Bone marrow (tissue), 2 donors: ENCODE results near the gene FANCG.

Experiments used
- DNase-seq, 2 donors: peaks; one replicate each; lab custom pipeline; 2025; lab: John Stamatoyannopoulos, UW

The FANCG gene

GRCh38 chr9:35103660-35104191 is 24.0 kb upstream of the FANCG start:
- no peak for DNase-seq

DNA sequence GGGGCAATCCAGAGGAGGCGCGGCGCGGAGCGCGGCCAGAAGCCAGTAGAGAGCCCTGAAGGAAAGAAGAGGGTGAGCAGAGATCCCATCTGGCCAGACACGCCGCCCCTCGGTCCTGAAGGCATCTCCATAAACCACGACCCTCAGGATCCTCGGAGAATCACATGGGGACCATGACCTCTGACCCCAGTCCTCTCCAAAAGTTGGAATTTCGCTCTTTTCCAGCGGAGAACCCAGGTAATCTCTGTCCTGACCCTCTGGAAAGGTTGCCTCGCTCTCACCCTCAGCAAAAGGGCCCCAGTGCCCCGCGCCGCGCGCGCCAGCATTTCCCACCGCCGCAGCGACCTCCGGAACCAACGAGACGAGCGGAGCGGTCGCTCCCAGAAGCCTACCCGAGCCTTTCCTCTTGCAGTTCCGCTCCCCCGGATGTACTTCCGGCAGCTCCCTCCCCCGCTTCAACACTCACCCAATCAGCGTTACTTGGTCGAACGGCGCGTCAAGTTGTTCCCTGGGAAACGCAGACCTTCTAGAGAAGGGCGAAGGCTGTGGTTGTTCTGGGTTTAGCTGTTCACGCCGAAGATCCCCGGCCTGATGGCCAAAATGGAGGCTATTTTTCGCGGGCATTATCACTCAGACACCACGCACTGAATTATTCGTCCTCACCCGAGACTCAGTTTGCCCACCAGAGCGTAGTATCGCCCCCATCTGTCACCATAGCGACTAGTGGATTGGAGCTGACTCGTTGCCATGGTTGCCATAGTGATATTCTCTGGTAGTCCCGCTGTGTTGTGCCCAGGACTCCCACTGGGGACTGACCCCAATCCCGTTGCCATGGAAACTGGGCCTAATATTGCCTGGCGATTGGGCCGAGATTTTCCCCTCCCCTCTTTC is 23.3 kb upstream of the FANCG start, which contains the start of gene STOML2:
Gene STOML2 (minus strand): TSS at position 363 of the 891 bp plus-strand sequence. CDS start 37 bp downstream, at position 326.
- peak; percentile 69 to 91 for DNase-seq

- no peak for DNase-seq
Measured at GRCh38 chr9:35102465-35102768, 22.7 kb upstream of the FANCG start.

DNA sequence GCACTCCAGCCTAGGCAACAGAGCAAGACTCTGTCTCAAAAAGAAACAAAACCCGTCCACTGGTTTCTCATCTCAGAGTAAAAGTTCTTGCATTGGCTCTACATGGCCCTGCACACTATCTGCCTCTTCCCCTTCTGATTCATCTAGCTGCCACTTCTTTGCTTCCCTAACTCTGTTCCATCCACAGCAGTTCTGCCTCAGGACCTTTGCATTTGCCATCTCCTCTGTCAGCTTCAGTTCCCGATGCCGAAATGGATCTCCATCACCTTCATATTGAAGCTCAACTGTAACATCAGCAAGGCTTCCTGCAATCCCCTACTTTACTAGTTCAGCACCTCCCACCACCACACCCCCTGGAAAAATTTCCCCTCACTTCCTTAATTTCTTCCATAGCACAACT is 17.8 kb upstream of the FANCG start:
- no peak for DNase-seq

DNA sequence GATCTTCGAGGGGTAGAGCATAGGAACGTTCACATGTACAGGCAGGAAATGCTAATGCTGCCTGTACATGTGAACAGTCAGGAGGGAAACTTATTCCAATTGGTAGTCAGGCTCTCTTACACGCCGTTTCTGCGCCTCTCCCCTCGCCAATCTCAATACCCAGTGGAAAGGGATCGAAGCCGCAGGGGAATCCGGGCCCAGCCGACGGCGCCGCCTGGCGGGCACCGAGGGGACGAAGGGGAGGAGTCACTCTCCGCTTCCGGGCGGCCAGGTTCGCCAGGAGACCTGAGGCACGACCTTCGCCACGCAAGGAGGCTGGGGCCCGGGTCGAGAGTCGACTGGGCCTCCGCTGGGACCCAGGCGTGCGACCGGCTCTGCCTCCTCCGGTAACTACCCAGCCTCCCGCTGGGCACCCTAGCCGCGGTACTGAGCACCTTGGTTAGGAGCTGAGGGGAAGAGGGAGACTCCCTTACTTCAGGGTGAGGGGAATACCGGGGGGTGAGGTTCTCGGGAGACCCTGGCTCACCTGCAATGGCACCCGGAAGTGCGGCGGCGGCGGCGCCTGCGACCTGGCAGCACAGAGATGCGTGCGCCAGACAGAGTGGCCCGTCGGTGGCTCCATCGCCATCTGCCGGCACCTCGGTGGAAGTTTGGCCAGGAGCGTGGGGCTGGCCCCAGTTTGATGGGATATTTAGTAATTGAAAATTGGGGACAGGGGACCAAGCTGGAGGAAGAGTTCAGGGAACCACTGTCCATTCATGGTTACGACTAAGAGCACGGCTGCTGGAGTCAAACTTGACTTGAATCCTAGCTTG is 16.5 kb upstream of the FANCG start, which contains the start of gene PIGO:
Gene PIGO (minus strand): TSS at position 557 of the 815 bp plus-strand sequence. CDS start 1,026 bp downstream, outside the sequence.
- DNase-seq = peak; percentile 75 to 82

DNA sequence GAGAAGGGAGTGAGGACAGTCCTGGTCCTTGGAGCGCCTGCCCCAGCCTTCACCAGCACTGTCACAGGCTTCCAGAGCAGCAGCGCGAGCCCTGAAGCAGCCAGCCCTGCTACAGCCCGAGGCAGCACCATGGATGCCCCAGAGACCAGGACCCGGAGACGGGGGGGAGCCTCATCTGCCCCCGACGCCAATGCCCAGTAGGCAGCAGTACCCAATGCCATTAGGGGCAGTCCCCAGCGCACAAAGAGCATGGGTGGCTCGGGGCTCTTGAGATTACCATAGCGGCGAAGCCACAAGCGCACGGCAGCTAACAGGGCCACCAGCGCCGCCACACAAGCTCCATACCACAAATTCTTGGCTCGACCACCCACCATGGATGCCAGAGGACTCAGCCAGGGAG is 11.8 kb upstream of the FANCG start:
- no peak for DNase-seq

DNA sequence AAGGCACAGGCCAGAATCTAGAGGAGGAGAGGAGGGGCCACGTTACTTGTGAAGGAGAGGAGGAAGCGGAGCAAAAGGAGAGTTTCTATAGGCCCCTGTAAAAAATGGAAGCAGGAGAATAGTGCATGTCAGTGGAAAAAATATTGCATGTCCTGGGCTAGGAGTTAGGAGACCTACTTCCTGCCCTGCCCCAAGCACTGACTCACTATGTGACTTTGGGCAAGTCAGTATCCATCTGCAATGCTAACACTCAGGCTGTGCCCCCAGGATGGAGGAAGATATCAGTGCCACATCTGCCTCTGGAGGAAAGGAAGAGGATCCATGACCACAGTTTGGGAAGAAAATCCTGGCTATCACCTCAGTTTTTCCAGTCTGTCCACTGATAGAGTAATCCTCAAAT is 9.7 kb upstream of the FANCG start:
- no peak for DNase-seq

DNA sequence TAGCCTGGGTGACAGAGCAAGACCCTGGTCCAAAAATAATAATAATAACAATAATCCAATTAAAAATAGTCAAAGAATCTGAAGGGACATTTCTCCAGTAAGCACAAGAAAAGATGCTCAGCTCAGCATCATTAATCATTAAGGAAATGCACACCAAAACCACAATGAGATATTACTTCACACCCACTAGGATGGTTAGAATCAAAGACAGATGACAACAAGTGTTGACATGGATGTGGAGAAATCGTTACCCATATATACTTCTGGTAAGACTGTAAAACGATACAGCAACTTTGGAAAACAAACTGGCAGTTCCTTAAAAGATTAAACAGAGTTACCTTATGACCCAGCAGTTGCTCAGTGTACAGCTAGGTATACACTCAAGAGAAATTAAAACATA is 5.3 kb upstream of the FANCG start:
- no peak for DNase-seq

DNA sequence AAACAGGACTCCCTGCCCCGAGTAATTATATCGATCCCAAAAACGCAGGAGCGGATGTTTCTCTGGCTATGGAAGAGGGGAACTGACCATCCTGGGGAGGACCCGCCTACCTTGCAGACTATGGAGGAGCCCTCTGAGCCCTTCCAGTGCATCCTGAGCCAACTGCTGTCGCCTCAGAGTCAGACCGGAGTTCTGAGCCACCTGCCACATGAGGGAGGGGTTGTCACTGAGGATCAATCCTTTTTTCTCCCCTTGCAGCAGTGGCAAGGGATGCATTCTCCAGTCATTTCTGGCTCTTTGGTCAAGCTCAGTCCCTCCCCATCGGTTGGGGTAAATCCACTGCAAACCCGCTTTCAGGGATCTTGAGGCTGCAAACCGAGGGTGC is 709 bp downstream of the FANCG start:
- no peak for DNase-seq

DNA sequence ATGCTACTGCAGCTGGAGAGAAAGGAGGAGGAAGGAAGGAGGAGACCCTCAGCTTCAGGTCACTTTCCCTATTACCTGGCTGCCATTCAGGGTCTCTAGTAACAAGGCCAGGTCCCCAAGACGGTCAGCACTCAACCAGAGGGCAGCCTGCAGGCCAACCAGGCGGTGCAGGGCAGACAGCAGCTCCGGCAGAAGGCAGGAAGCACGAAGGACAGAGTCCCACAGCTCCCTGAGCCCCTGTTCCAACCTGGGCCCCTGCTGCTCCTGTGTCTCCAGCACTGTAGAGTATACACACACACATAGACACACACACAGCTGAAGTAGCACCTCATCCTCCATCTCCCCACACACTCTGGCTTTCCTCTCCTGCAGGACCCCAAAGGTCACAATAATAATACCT is 1.7 kb downstream of the FANCG start:
- no peak for DNase-seq

DNA sequence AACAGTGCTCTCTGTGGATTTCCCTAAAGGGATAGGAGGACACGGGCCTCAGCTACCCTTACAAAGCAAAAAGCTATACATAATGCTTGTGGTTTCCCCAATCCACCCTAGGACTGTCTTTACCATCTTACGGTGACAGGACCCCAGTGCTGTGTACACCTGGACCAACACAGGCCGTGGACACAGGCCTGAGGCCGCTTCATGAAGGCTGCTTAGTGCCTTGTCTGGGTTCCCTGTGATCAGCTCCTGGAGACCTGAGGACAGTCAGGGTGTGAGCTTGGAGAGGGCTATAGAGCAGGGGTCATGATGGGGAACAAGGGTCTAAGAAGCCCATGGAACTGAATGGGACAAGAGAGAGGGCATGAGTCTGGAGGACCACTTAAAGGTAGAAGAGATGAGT is 2.9 kb downstream of the FANCG start:
- no peak for DNase-seq

GRCh38 chr9:35075358-35075757 is 4.4 kb downstream of the FANCG start:
- no peak for DNase-seq

DNA sequence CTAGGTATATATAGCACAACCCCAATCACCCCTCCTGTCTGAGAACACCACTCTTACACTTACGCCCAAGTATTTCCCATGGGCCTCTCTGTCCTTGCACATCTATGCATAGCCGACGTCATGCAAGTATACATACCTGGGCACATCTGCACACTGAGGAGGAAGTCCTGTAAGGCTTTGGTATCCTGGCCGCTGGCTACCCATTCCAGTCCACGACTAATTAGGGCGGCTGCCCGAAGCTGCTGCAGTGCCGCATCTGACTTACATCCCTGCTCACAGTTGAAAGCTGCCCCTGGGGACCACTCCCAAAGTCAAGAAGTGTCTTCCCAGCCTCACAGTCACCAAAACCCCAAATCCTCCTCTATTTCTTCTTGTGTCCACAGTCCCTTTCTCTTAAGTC is 5.0 kb downstream of the FANCG start:
- no peak for DNase-seq

GRCh38 chr9:35074141-35074540 is 5.6 kb downstream of the FANCG start:
- DNase-seq = no peak

DNA sequence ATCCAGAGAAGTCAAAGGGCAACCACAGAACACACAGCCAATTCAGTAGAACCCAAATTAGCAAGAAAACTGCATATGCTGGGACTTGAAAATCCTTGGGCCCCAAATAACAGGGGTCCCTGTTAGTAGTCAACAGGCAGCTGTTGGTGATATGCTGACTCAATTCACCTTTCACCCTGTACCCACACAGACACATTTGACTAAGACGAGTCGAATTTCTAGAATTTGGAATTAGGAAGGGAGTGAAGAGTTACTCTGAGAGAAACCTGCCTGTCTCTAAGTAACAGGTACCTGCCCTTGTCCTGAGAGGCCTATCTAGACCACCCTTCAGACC is 6.5 kb downstream of the FANCG start:
- DNase-seq = no peak

DNA sequence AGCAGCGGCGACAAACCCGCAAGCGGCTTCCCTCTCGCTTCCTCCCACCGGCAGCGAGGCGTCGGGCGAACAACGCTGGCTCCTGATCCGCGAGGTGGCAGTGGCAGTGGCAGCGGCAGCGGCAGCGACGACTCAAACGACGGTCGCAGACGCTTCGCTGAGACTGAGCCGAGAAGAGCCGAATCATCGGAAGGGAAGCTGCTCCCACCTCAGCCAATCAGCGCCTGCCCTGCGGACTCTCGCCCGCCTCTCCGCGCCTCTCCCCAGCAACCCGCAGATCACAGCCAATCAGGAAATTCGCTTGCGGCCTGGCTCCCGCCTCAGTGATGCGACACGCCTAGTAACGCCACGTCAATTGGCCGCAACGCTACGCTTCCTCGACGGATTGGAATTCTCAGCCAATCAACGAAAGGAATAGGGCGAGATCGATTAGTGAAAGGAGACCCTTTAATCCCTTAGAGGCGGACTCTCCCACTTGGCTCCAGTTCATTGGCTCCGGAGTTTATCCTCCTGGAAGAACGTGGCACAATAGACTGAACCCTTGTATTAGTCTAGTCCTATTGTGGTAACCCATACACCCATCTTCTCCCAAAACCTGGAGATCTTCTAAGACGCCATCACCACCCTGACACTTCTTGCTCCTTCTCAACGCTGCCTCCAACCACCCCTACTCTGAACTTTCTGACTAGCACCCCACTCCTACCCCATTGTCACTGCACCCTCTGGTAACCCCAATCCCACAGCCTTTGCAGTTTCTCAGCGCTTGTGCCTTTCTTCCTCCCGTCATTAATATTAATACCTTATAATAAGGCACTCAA is 7.1 kb downstream of the FANCG start, which contains the start of gene VCP:
Gene VCP (minus strand): TSS at position 165 of the 818 bp plus-strand sequence. CDS start 272 bp downstream, outside the sequence.
- DNase-seq = peak; percentile 83 to 99

DNA sequence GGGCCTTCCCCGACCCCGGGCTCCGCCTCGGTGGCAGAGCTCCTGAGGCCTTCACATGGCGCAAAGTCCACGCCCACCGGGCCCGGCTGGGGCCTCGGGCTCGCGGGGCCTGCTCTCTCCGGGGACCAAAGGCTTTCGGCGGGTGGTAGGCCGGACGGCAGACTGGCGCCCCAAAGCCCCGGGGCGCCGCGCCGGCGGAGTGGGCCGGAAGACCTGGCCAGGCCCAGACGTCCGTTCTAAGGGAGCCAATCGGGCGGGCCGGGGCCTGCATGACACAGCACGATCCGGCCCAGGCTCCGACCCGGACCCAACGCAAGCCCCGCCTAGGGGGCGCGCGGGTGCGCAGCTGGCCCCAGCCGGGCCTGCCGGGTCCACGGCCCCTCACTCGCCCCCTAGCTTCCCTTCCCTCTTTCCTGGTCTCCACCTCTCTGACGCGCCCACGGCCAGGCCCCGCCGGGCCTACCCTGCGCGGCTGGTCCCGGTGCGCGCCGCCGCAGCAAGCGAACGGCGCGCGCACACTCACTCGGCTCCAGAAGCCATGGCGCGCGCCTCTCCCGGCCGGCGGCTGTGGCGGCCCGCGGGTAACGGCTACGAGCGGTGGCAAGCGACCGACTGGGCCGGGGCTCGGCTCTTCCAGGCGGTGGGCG is 7.8 kb downstream of the FANCG start:
- DNase-seq = peak; percentile 53 to 83

GRCh38 chr9:35070823-35071813 is 8.6 kb downstream of the FANCG start:
- DNase-seq = no peak

GRCh38 chr9:35069020-35069419 is 10.7 kb downstream of the FANCG start:
- no peak for DNase-seq

DNA sequence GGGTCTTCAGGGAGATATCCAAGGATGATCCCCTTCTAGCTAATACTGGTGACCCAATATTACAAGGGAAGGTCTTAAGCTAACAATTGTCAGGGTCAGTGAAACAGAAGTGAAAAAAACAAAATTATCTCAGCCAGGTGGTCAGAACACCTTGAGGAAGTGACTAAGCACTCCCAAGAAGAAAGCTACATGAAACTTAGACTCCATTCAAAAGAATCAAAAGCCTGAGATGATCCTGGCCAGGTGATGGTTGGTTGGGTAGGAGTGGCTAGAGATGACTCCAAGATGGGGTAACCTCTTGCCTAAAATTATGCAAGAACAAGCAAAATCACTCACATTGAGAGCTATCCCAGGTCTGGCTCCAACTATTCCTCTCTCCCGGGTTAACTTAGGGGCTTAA is 12.7 kb downstream of the FANCG start:
- DNase-seq = no peak
